ENCODE measurements around the gene EDC4. TPM values are rescaled to one million over a fixed set of nuclear protein-coding genes. Genes with fewer than 3 reads are reported as not detected.
"Not testable (repeated sequence)": the region's sequence is repeated elsewhere in the genome, so short reads cannot be mapped to it uniquely, and the experiment has no call there.

The EDC4 gene
- total and polyA plus RNA-seq, 10 donors = 27.6 to 71.3 (median 59.4) TPM

GRCh38 chr16:67860589-67861398, 12.1 kb upstream of the EDC4 start:
- 83 to 94% (median 89%) methylated on average over 7 to 8 of the region's 8 CpGs for WGBS, 5 donors
- no peak for TF ChIP-seq POLR2AphosphoS5 (IDR thresholded peaks at IDR 0.05)
- TF ChIP-seq POLR2A (IDR thresholded peaks at IDR 0.05) = no peak
- no peak for TF ChIP-seq CTCF (IDR thresholded peaks at IDR 0.05 in 8 of 11, conservative IDR thresholded peaks at IDR 0.05 in 3 of 11)
- no peaks in the 10 kb centered on the region for H3K9me3 ChIP-seq
- H3K36me3 ChIP-seq = peaks cover 0 to 37% (median 19%) of the 10 kb centered on the region in 6 donors
- no peak for DNase-seq
- H3K27ac ChIP-seq = no peak overlapping the region
- H3K27me3 ChIP-seq (replicated peaks in 1 of 7) = no peaks in the 10 kb centered on the region
- peaks cover 0 to 34% (median 15%) of the 10 kb centered on the region in 6 donors for H3K4me1 ChIP-seq
- H3K4me3 ChIP-seq = no peak overlapping the region
- intact Hi-C loops (cut with DNase I; ENCODE audit: low total_unique reads) = no loop called here

GRCh38 chr16:67861877-67862276, 11.0 kb upstream of the EDC4 start:
- no peak for TF ChIP-seq POLR2A (IDR thresholded peaks at IDR 0.05)
- DNase-seq = no peak
- 79 to 93% (median 88%) methylated on average over 6 of the region's 6 CpGs for WGBS, 5 donors
- Histone ChIP-seq H3K9me3 (no peaks in the 10 kb centered on the region), H3K4me3 (no peak overlapping the region), H3K27ac (no peak overlapping the region), H3K27me3 (replicated peaks in 1 of 7) (no peaks in the 10 kb centered on the region), H3K4me1 (peaks cover 0 to 30% (median 13%) of the 10 kb centered on the region in 6 donors), H3K36me3 (peaks cover 0 to 48% (median 28%) of the 10 kb centered on the region in 6 donors)
- intact Hi-C loops (cut with DNase I; ENCODE audit: low total_unique reads) = no loop called here

- Histone ChIP-seq H3K36me3 (peaks cover 0 to 58% (median 36%) of the 10 kb centered on the region in 6 donors), H3K4me1 (peaks cover 0 to 19% (median 4%) of the 10 kb centered on the region in 6 donors), H3K9me3 (no peaks in the 10 kb centered on the region), H3K4me3 (no peak overlapping the region), H3K27ac (no peak overlapping the region), H3K27me3 (replicated peaks in 1 of 7) (no peaks in the 10 kb centered on the region)
- 90 to 93% (median 91%) methylated on average over 11 of the region's 11 CpGs for WGBS, 5 donors
- DNase-seq = no peak
- intact Hi-C loops (cut with DNase I; ENCODE audit: low total_unique reads) = no loop called here
- TF ChIP-seq CTCF (IDR thresholded peaks at IDR 0.05 in 8 of 11, conservative IDR thresholded peaks at IDR 0.05 in 3 of 11) (no peak), POLR2AphosphoS5 (IDR thresholded peaks at IDR 0.05) (no peak), POLR2A (IDR thresholded peaks at IDR 0.05) (no peak)
Measured at GRCh38 chr16:67862623-67863583, 9.9 kb upstream of the EDC4 start.

GRCh38 chr16:67864044-67864443, 8.8 kb upstream of the EDC4 start:
- intact Hi-C loops (cut with DNase I; ENCODE audit: low total_unique reads); DNase-seq; H3K27ac ChIP-seq; H3K27me3 ChIP-seq (replicated peaks in 1 of 7); H3K9me3 ChIP-seq; H3K4me3 ChIP-seq: not testable (repeated sequence)
- Histone ChIP-seq H3K36me3 (peaks cover 0 to 70% (median 48%) of the 10 kb centered on the region in 6 donors), H3K4me1 (peaks cover 0 to 12% (median 0%) of the 10 kb centered on the region in 6 donors)
- WGBS, 5 donors = 92 to 97% (median 94%) methylated on average over 6 of the region's 6 CpGs

Measured in spleen (tissue), 11 donors.